Inferior parietal cortex (tissue), 1 donor: ENCODE measurements around the gene LENG1.

Experiments used
- DNase-seq: peaks from one replicate; pipeline ENCODE4 v3.0.0-alpha.2; 2016; ENCODE audit errors: extremely low spot score

Gene LENG1

DNA sequence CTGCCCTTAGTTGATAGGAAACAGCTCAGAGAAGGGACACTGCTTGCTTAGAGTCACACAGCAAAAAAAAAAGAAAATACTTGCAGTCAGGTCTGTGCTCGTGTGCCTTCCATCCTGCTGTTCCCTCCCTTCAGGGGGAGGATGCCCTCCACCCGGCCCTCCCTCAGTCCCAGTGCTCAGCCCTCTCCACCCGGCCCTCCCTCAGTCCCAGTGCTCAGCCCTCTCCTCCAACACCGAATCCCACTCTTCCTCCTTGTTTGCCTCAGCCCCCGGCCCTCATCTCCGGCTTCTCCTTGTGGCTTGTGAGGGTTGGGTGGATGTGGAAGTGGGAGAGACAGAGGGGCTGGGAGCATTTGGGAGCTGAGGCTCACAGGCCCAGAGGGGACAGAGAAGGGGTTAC, 49.9 kb downstream of the LENG1 start:
- no peak for DNase-seq

DNA sequence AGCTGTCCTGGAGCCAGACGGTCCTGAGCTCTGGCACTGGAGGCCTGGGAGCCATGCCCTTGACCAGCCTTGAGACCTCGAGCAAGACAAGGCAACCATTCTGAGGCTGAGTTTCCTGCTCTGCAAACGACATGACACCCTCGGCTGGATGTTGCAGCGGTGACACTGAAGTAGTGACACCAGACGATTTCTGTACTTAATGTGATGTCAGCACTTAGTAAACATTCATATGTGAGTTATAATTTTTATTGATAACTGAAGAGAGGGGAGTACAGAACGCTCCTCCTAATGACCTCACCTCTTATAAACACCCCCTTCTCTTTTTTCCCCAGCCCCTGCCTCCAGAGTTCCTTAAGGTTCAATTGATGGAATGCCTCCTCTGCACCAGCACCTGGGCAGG, 51.0 kb downstream of the LENG1 start:
- DNase-seq = no peak

DNA sequence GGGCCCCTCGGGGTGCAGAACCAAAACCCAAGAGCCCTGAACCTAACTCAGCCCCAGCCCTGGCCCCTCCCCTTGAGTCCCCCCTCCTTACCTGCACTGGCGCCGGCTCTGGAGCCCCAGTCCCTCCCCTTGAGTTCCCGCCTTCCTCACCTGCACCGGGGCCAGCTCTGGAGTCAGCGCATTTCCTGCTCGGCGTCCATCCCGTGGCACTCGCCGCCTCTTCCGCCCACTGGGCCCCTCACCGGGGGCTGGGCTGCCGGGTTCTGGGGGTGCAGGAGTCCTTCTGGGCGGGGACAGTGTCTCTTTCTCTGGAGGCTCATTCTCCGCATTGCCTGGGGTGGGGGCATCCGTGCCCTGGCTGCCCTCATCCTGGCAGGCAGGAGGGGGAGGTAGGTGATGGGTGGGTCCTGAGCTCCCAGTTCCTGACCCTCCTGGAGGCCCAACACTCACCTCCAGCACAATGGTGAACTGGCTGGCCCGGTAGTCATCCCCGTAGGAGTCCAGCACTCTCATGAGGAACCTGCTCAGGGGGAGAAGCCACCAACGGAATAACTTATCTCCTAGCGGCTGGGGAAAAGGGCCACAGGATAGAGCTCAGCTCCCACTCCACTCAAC, 51.5 kb downstream of the LENG1 start:
- DNase-seq = no peak

GRCh38 chr19:54106716-54107115, 52.8 kb downstream of the LENG1 start:
- no peak for DNase-seq

- no peak for DNase-seq
These were observed 53.7 kb downstream of the LENG1 start for GRCh38 chr19:54105796-54106195.
